ENCODE results near the gene ZNF470. TPM values are rescaled to one million over a fixed set of nuclear protein-coding genes. Genes with fewer than 3 reads are reported as not detected.
A peak's percentile ranks its signal among the peaks of the same experiment; 100 is the strongest.

Gene ZNF470
- total and polyA plus RNA-seq, 2 of the 13 experiments (the other 11 are each of a cell fraction or from before 2014, with no cell fraction given), result not detected

DNA sequence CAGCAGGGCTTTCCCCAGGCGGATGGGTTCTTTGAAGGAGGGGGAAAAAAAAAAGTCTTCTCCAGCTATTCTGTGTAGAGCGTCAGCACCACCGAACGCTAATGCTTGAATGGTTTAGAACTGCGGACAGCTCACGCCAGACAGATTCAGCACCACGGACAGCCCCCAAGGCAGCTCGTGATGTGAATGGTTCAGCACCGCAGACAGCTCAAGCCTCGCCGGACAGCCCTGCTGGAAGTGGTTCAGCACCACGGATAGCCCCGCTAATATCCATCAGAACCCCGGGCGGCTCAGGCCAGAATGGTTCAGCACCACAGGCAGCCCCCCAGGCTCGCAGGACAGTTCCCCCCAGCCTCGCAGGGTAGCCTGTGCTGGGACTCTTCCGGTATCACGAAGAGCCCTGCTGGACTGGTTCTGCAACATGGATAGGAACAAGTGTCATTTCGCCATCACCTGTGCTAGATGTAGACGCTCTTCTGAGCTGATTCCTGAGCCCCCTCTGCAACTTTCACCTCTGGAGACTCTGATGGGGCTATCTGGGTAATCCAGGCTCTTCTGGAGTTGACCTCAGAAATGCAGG is 70.8 kb downstream of the ZNF470 start (continued):
- TF ChIP-seq ZNF263 (CRISPR knock-in tag; IDR thresholded peaks at IDR 0.05) (peak; percentile 94), KLF6 (CRISPR knock-in tag; IDR thresholded peaks at IDR 0.05) (peak; percentile 100), GPN1 (CRISPR knock-in tag; IDR thresholded peaks at IDR 0.05; ENCODE audit: borderline replicate concordance) (peak; percentile 99), KDM6A (CRISPR knock-in tag; IDR thresholded peaks at IDR 0.05; ENCODE audit: low read depth) (peak; percentile 74), ATM (IDR thresholded peaks at IDR 0.05; ENCODE audit: borderline replicate concordance) (no peak), MTA3 (CRISPR knock-in tag; IDR thresholded peaks at IDR 0.05) (peak; percentile 96), FOXK1 (CRISPR knock-in tag; IDR thresholded peaks at IDR 0.05; ENCODE audit: borderline replicate concordance, low read depth) (peak; percentile 99), CCAR2 (optimal IDR thresholded peaks at IDR 0.05; ENCODE audit: low read depth, low read length) (no peak), RFXAP (CRISPR knock-in tag; IDR thresholded peaks at IDR 0.05; ENCODE audit: borderline replicate concordance) (peak; percentile 98), HOXA3 (CRISPR knock-in tag; IDR thresholded peaks at IDR 0.05) (peak; percentile 97), ZNF879 (CRISPR knock-in tag; IDR thresholded peaks at IDR 0.05) (peak; percentile 100), FOXC1 (CRISPR knock-in tag; IDR thresholded peaks at IDR 0.05; ENCODE audit: borderline replicate concordance) (peak; percentile 100), NFRKB (IDR thresholded peaks at IDR 0.05) (no peak), ZNF816 (CRISPR knock-in tag; IDR thresholded peaks at IDR 0.05; ENCODE audit: borderline replicate concordance) (peak; percentile 100)
- TF ChIP-seq, protein P1, sequence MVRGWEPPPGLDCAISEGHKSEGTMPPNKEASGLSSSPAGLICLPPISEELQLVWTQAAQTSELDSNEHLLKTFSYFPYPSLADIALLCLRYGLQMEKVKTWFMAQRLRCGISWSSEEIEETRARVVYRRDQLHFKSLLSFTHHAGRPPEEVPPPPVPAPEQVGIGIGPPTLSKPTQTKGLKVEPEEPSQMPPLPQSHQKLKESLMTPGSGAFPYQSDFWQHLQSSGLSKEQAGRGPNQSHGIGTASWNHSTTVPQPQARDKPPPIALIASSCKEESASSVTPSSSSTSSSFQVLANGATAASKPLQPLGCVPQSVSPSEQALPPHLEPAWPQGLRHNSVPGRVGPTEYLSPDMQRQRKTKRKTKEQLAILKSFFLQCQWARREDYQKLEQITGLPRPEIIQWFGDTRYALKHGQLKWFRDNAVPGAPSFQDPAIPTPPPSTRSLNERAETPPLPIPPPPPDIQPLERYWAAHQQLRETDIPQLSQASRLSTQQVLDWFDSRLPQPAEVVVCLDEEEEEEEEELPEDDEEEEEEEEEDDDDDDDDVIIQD (CRISPR knock-in tag; IDR thresholded peaks at IDR 0.05; ENCODE audit: low read depth), result peak; percentile 99
- TF ChIP-seq, protein P2, sequence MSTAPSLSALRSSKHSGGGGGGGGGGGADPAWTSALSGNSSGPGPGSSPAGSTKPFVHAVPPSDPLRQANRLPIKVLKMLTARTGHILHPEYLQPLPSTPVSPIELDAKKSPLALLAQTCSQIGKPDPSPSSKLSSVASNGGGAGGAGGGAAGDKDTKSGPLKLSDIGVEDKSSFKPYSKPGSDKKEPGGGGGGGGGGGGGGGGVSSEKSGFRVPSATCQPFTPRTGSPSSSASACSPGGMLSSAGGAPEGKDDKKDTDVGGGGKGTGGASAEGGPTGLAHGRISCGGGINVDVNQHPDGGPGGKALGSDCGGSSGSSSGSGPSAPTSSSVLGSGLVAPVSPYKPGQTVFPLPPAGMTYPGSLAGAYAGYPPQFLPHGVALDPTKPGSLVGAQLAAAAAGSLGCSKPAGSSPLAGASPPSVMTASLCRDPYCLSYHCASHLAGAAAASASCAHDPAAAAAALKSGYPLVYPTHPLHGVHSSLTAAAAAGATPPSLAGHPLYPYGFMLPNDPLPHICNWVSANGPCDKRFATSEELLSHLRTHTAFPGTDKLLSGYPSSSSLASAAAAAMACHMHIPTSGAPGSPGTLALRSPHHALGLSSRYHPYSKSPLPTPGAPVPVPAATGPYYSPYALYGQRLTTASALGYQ (CRISPR knock-in tag; IDR thresholded peaks at IDR 0.05), result peak; percentile 97

Other genes starting within 250 kb of the ZNF470 start
- gene ZNF582, start 173.9 kb upstream of the ZNF470 start, total RNA-seq (2016; rRNA removed; fragmentation: Illumina TruSeq; extraction: Trizol), result 1.6 and 2.4 TPM in 2 replicates
- 0.83 and 1.1 TPM in 2 replicates for gene ZNF582, start 173.9 kb upstream of the ZNF470 start, polyA plus RNA-seq (2011; rRNA removed)
- 5.3 and 5.9 TPM in 2 replicates for gene ZNF583, start 163.1 kb upstream of the ZNF470 start, total RNA-seq (2016; rRNA removed; fragmentation: Illumina TruSeq; extraction: Trizol)
- gene ZNF583, start 163.1 kb upstream of the ZNF470 start, polyA plus RNA-seq (2011; rRNA removed), result 0.65 and 0.99 TPM in 2 replicates
- gene ZNF667, start 90.1 kb upstream of the ZNF470 start, total RNA-seq (2016; rRNA removed; fragmentation: Illumina TruSeq; extraction: Trizol), result not detected in 2 replicates
- not detected in 2 replicates for gene ZNF667, start 90.1 kb upstream of the ZNF470 start, polyA plus RNA-seq (2011; rRNA removed)
- gene ZNF471, start 59.6 kb upstream of the ZNF470 start, total RNA-seq (2016; rRNA removed; fragmentation: Illumina TruSeq; extraction: Trizol), result not detected in 2 replicates
- gene ZNF471, start 59.6 kb upstream of the ZNF470 start, polyA plus RNA-seq (2011; rRNA removed), result not detected in 2 replicates
- not detected in 2 replicates for gene ZFP28, start 28.5 kb upstream of the ZNF470 start, total RNA-seq (2016; rRNA removed; fragmentation: Illumina TruSeq; extraction: Trizol)
- gene ZFP28, start 28.5 kb upstream of the ZNF470 start, polyA plus RNA-seq (2011; rRNA removed), result not detected in 2 replicates
- gene ZNF71, start 27.8 kb downstream of the ZNF470 start, total RNA-seq (2016; rRNA removed; fragmentation: Illumina TruSeq; extraction: Trizol), result 4.4 and 5.8 TPM in 2 replicates
- gene ZNF71, start 27.8 kb downstream of the ZNF470 start, polyA plus RNA-seq (2011; rRNA removed), result 2.2 and 3.2 TPM in 2 replicates
- gene SMIM17, start 75.7 kb downstream of the ZNF470 start, total RNA-seq (2016; rRNA removed; fragmentation: Illumina TruSeq; extraction: Trizol), result 0.49 and 0.53 TPM in 2 replicates
- gene SMIM17, start 75.7 kb downstream of the ZNF470 start, polyA plus RNA-seq (2011; rRNA removed), result 0.16 and 0.21 TPM in 2 replicates
- gene ZNF835, start 104.3 kb downstream of the ZNF470 start, total RNA-seq (2016; rRNA removed; fragmentation: Illumina TruSeq; extraction: Trizol), result not detected in 2 replicates
- gene ZNF835, start 104.3 kb downstream of the ZNF470 start, polyA plus RNA-seq (2011; rRNA removed), result not detected in 2 replicates